ENCODE measurements around the gene EPHB4.
"Not testable (repeated sequence)": the region's sequence is repeated elsewhere in the genome, so short reads cannot be mapped to it uniquely, and the experiment has no call there.

The EPHB4 gene

DNA sequence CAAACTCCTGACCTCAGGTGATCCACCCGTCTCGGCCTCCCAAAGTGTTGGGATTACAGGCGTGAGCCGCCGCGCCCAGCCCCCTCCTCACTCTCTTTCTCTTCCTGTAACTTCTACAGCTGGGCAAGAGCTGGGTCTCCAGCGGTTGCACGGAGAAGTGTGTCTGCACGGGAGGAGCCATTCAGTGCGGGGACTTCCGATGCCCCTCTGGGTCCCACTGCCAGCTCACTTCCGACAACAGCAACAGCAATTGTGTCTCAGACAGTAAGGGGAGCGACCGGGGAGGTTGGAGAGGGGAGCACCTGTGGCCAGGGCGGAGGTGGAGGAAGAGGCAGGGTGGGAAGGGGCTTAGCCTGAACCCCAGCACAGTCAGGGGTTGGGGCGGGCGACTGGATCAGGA, 41.4 kb downstream of the EPHB4 start:
- DNase-seq (ENCODE audit: low read depth), result no peak

DNA sequence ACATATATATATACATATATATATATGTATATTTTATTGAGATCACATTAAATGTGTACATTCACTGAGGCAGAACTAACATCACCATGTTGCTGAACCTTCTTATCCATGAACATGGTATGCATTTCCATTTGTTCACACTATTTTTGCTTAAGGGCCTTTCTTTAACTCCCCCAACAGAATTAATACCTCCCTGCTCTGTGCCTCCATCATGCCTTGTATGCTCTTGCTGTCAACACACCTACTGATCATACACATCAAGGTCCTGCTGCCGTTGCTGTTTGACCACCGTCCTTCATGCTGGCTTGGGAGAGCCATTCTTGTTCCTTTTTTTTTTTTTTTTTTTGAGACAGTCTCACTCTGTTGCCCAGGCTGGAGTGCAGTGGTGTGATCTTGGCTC, 43.5 kb downstream of the EPHB4 start:
- DNase-seq (ENCODE audit: low read depth), result no peak

DNA sequence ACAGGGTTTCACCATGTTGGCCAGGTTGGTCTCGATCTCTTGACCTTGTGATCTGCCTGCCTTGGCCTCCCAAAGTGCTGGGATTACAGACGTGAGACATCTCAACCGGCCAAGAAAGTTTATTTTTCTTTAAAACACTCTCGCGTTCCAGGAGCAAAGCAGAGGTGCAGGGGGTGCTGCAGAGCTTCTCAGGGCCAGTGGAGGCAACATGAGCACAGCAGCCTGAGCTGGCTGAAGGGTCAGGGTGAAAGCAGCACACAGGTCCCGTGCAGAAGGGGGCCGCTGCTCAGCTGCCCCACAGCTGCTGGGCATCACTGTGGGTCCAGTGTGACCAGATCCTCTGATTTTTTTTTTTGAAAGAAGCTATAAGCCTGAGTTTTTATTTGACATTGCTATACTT, 46.1 kb downstream of the EPHB4 start:
- no peak for DNase-seq (ENCODE audit: low read depth)

DNA sequence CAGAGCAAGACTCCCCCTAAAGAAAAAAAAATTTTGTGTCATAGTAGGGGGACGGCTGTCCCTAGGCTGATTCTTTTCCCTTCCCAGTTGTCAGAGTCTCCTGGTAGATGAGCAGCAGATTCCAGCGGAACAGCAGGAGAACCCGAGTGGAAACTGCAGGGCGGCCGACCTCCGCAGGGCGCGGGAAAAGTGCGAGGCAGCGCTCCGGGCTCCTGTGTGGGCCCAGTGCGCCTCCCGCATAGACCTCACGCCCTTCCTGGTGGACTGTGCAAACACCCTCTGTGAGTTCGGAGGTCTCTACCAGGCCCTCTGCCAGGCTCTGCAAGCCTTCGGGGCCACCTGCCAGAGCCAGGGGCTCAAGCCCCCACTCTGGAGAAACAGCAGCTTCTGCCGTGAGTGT, 48.0 kb downstream of the EPHB4 start:
- DNase-seq (ENCODE audit: low read depth), result no peak

DNA sequence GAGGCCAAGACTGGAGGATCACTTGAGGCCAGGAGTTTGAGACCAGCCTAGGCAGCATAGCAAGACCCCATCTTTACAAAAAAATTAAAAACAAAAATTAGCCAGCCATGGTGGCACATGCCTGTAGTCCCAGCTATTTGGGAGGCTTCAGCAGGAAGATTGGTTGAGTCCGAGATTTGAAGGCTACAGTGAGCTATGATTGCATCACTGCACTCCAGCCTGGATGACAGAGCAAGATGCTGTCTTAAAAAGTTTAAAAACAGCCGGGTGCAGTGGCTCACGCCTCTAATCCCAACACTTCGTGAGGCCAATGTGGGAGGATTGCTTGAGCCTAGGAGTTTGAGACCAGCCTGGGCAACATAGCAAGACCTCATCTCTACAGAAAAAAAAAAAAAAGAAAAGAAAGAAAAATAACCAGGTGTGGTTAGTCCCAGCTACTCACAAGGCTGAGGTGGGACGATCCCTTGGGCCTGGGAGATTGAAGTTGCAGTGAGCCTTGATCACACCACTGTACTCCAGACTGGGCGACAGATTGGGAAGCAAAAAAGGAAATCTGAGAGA, 49.2 kb downstream of the EPHB4 start:
- no peak for DNase-seq (ENCODE audit: low read depth)

DNA sequence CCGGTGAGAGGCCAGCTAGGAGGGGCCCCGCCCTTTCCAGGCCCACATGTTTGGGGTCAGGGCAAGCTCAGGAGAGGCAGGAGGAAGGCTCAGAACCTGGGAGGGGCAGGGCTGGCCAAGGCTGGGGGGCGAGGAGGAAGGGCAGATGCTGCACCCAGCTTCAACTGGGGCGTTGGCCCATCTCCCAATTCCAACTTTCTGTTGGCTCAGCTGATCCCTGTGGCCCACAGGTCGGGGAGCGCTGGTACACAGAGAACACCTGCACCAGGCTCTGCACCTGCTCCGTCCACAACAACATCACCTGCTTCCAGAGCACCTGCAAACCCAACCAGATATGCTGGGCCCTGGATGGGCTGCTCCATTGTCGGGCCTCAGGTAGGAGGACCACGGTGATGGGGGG, 53.8 kb downstream of the EPHB4 start:
- no peak for DNase-seq (ENCODE audit: low read depth)

DNA sequence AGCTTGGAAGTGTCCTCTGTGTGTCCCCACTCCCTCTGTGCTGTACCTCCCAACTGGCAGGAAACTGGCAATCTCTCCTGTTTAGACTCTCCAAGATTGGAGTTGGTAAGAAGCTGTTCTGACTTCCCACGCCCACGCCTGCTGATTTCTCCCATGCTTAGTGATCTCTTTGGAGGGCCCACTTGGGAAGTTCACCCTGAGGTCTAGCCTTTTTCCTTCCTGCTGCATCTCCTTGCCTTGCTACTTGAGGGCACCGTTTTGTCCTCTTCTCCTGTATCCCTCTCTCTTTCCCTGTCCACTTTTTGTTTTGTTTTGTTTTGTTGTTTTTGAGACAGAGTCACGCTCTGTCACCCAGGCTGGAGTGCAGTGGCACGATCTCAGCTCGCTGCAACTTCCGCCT, 58.5 kb downstream of the EPHB4 start:
- no peak for DNase-seq (ENCODE audit: low read depth)

DNA sequence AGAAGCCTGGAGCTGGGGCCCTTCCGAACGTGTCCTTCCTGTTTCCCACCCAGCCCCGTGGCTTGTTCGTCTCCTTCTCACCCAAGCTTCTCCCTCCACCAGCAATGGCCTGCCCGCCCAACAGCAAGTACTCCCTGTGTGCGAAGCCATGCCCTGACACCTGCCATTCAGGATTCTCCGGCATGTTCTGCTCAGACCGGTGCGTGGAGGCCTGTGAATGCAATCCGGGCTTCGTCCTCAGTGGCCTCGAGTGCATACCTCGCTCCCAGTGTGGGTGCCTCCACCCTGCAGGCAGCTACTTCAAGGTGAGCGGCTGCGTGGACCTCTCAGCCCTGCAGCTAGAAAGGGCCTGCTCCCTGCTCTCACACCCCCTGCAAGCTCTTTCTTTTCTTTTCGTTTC, 62.1 kb downstream of the EPHB4 start:
- DNase-seq (ENCODE audit: low read depth), result no peak

DNA sequence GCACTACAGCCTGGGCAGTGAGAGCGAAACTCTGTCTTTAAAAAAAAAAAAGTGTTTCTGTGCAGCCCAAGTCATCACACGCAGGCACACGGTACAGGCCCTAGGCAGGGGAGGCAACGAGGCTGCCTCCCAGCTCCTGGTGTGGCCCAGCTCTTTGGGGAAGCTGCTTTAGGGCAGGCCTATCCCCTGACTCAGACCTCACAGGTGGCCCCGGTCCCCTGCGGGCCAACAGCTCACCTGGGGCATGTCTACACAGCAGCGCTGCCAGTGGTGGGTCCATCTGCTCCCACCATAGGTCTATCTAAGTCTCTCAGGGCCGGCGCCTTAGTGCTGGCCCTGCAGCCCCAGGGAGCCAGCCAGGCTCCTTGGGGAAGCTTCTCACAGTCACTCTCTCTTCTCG, 62.5 kb downstream of the EPHB4 start:
- DNase-seq (ENCODE audit: low read depth), result no peak

DNA sequence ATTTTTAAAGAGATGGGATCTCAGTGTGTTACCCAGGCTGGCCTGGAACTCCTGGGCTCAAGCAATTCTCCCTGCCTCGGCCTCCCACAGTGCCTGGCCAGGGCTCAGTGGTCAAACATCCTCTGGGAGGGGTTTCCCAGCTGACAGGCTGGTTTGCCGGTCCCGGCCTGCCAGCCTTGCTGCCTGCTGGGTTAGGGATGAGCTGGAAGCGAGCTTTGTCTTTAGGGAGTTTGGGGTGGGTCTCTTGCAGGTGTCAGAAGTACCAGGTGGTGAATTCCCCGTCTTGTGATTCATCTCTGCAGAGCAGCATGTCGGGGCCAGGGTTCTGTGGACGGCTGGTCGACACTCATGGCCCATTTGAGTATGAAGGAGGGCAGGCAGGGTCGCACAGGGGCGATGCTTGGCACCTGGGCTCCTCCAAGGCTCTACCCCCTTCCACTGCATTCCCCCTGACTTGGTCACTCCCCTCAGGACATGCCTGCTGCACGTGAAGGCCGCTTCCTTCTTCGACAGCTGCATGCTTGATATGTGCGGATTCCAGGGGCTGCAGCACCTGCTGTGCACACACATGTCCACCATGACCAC, 63.7 kb downstream of the EPHB4 start:
- no peak for DNase-seq (ENCODE audit: low read depth)

DNA sequence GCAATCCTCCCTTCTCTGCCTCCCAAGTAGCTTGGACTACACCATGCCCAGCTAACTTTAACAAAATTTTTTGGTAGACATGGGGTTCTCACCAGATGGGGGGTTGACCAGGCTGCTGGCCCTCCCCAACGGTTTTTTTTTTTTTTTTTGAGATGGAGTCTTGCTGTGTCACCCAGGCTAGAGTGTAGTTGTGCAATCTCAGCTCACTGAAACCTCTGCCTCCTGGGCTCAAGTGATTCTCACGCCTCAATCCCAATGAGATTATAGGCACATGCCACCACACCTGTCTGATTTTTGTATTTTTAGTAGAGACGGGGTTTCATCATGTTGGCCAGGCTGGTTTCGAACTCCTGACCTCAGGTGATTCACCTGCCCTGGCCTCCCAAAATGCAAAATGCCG, 64.5 kb downstream of the EPHB4 start:
- not testable (repeated sequence) for DNase-seq (ENCODE audit: low read depth)

DNA sequence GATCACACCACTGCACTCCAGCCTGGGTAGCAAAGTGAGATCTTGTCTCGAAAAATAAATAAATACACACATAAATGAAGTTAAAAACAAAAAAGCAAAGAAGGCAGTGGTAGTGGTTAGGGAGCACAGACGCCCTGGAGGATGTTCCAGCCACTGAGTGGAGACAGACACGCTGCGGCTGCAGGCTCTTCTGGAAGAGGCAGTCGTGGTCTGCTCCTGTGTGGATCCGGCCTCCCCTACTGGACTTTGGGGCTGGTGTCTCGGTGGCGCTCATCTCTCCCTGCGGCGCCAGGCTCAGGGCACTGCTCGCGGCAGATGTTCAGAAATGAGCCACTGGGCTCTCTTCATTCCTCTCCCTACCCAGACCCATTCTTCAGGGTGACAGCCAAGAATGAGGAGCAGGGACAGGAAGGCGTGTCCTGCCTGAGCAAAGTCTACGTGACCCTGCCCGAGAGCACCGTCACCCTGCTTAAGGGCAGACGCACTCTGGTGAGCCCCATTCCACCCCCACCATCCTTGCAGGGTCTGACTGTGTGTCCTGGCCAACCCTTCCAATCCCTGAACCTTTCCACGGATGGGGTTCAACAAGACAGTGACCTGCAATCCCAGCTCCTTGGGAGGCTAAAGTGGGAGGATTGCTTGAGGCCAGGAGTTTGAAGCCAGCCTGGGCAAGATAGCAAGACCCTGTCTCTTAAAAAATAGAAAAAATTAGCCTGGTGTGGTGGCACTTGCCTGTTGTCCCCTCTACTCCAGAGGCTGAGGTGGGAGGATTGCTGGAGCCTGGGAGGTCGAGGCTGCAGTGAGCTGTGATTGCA, 67.8 kb downstream of the EPHB4 start:
- no peak for DNase-seq (ENCODE audit: low read depth)

DNA sequence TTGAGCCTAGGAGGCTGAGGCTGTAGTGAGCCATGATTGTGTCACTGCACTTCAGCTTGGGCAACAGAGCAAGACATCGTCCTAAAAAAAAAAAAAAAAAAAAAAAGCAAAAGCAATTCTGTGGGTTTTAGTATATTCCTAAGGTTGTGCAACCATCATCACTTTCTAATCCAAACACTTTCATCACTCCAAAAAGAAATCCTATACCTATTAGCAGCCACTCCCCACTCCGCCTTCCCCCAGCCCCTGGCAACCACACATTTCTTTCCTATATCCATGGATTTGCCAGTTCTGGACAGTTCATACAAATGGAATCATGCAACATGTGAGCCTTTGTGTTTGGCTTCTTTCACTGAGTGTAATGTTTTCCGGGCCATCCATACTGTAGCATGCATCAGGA, 73.6 kb downstream of the EPHB4 start:
- no peak for DNase-seq (ENCODE audit: low read depth)

DNA sequence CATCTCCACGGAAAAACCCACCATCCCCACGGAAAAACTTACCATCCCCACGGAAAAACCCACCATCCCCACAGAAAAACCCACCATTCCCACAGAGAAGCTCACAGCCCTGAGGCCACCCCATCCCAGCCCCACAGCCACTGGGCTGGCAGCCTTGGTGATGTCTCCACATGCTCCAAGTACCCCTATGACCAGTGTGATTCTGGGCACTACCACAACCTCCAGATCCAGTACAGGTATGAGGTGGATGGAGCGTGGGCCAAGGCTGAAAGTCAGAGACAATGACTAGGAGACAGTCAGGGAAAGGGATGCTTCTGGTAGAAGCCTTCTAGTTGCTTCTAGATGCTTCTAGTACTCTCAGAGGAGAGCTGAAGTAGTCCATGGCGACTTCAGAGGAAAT, 74.3 kb downstream of the EPHB4 start:
- DNase-seq (ENCODE audit: low read depth), result no peak
